GM23338 (cell line): ENCODE measurements around the gene CD19. TPM values are rescaled to one million over a fixed set of nuclear protein-coding genes. Genes with fewer than 3 reads are reported as not detected.

Experiments used
- ATAC-seq: fragments of 200-7000 bp; cut with Tn5 transposase; 3 replicates; pipeline ENCODE4 v1.9.1; 2020
- DNase-seq: peaks from one replicate; pipeline ENCODE4 v3.0.0-alpha.2; 2015; ENCODE audit warnings: low spot score
- H2AFZ ChIP-seq: fragments of 200-600 bp; sonication (generic); 2 replicates; pipeline ENCODE4 v1.8.0; 2016; ENCODE audit warnings: antibody characterized with exemption, mild to moderate bottlenecking, moderate library complexity
- H3F3A ChIP-seq: fragments of 200-600 bp; sonication (generic); replicated peaks from 2 replicates; pipeline ENCODE4 v1.8.0; 2017; ENCODE audit warnings: antibody characterized with exemption, mixed run types, low read depth
- H3K27ac ChIP-seq: fragments of 200-600 bp; sonication (generic); 2 replicates; pipeline ENCODE4 v1.6.1; 2016; ENCODE audit warnings: low read depth
- H3K27me3 ChIP-seq: fragments of 200-600 bp; sonication (generic); 2 replicates; pipeline ENCODE4 v1.8.0; 2016; ENCODE audit warnings: mild to moderate bottlenecking, mixed run types, moderate library complexity; ENCODE audit not compliant: insufficient read depth
- H3K36me3 ChIP-seq: fragments of 200-600 bp; sonication (generic); 2 replicates; pipeline ENCODE4 v1.8.0; 2016; ENCODE audit warnings: mild to moderate bottlenecking; ENCODE audit not compliant: insufficient read depth
- H3K4me1 ChIP-seq: fragments of 200-600 bp; sonication (generic); 2 replicates; pipeline ENCODE4 v1.8.0; 2016; ENCODE audit warnings: mild to moderate bottlenecking, moderate library complexity; ENCODE audit not compliant: insufficient read depth
- H3K4me2 ChIP-seq: fragments of 200-600 bp; sonication (generic); 2 replicates; pipeline ENCODE4 v1.7.1; 2017; ENCODE audit warnings: mixed run types
- H3K4me3 ChIP-seq: fragments of 200-600 bp; sonication (generic); 2 replicates; pipeline ENCODE4 v1.6.1; 2016; ENCODE audit warnings: mixed run types
- H3K79me2 ChIP-seq: fragments of 200-600 bp; sonication (generic); replicated peaks from 2 replicates; pipeline ENCODE4 v1.8.0; 2017; ENCODE audit warnings: mild to moderate bottlenecking; ENCODE audit not compliant: insufficient read depth
- H3K9me2 ChIP-seq: fragments of 200-600 bp; sonication (generic); 2 replicates; pipeline ENCODE4 v1.8.0; 2017; ENCODE audit not compliant: insufficient read depth
- H4K20me1 ChIP-seq: fragments of 200-600 bp; sonication (generic); replicated peaks from 2 replicates; pipeline ENCODE4 v1.8.0; 2017; ENCODE audit warnings: mild to moderate bottlenecking; ENCODE audit not compliant: insufficient read depth
- H3K27ac Mint-ChIP-seq: 2 replicates; pipeline ENCODE4 v1.8.0; 2020; ENCODE audit warnings: inconsistent platforms, mild to moderate bottlenecking, moderate library complexity, mixed read lengths
- H3K27me3 Mint-ChIP-seq: 3 replicates; pipeline ENCODE4 v1.8.0; 2022; ENCODE audit warnings: low read depth, mild to moderate bottlenecking, moderate library complexity, mixed read lengths, inconsistent platforms; ENCODE audit not compliant: insufficient read depth, poor library complexity
- H3K36me3 Mint-ChIP-seq: 3 replicates; pipeline ENCODE4 v1.8.0; 2021; ENCODE audit warnings: low read depth, mild to moderate bottlenecking, inconsistent platforms, moderate library complexity, mixed read lengths
- H3K4me1 Mint-ChIP-seq: 3 replicates; pipeline ENCODE4 v1.8.0; 2020; ENCODE audit warnings: mild to moderate bottlenecking, inconsistent platforms, mixed read lengths
- H3K4me3 Mint-ChIP-seq: 3 replicates; pipeline ENCODE4 v1.8.0; 2021; ENCODE audit warnings: moderate library complexity, mild to moderate bottlenecking, inconsistent platforms, mixed read lengths
- H3K9me3 Mint-ChIP-seq: 3 replicates; pipeline ENCODE4 v1.8.0; 2020; ENCODE audit warnings: moderate library complexity, mild to moderate bottlenecking, inconsistent platforms, mixed read lengths
- CREB1 ChIP-seq: fragments of 250-450 bp; sonication (Bioruptor Pico); IDR thresholded peaks from 2 replicates; pipeline ENCODE4 v1.5.0; 2020; ENCODE audit warnings: low read depth, mild to moderate bottlenecking, moderate library complexity
- CTCF ChIP-seq, 2 experiments: fragments of 200-600 bp in 1 of 2; sonication (generic) in 1 of 2; conservative IDR thresholded peaks; 2 replicates each; pipeline versions ENCODE4 v1.5.1 to v1.6.1; 2016 to 2017; ENCODE audit warnings: antibody characterized with exemption in 2 of 2, low read depth in 2 of 2, mild to moderate bottlenecking in 2 of 2, moderate library complexity in 1 of 2
- ETS1 ChIP-seq: IDR thresholded peaks from 2 replicates; pipeline ENCODE4 v1.6.1; 2016; ENCODE audit warnings: antibody characterized with exemption
- JUNB ChIP-seq: IDR thresholded peaks from one replicate; pipeline ENCODE4 v1.6.1; 2016; ENCODE audit warnings: antibody characterized with exemption; ENCODE audit not compliant: unreplicated experiment
- NANOG ChIP-seq: IDR thresholded peaks from 2 replicates; pipeline ENCODE4 v1.6.1; 2016; ENCODE audit warnings: antibody characterized with exemption, borderline replicate concordance
- STAT1 ChIP-seq: IDR thresholded peaks from one replicate; pipeline ENCODE4 v1.6.1; 2016; ENCODE audit warnings: antibody characterized with exemption; ENCODE audit not compliant: unreplicated experiment
- ZNF114 ChIP-seq: fragments of 250-450 bp; sonication (Bioruptor Pico); IDR thresholded peaks from 2 replicates; pipeline ENCODE4 v1.5.0; 2020; ENCODE audit warnings: mild to moderate bottlenecking, moderate library complexity
- ZNF331 ChIP-seq: fragments of 250-450 bp; sonication (Bioruptor Pico); IDR thresholded peaks from 2 replicates; pipeline ENCODE4 v1.5.0; 2020; ENCODE audit warnings: low read depth, mild to moderate bottlenecking, moderate library complexity
- ZNF462 ChIP-seq: fragments of 250-450 bp; sonication (Bioruptor Pico); IDR thresholded peaks from 2 replicates; pipeline ENCODE4 v1.5.0; 2020; ENCODE audit warnings: mild to moderate bottlenecking, moderate library complexity
- polyA plus RNA-seq: library from polyadenylated mRNA; unstranded; fragments of >200 nt; fragmentation: Nextera tagmentation; extraction: Ambion mirVana; gene quantifications from 2 replicates; pipeline ENCODE4 v1.2.1, GENCODE V29; 2016
- total RNA-seq: library from RNA; depleted of rRNA; stranded (reverse); fragments of >200 nt; shearing (Covaris generic); gene quantifications from 2 replicates; pipeline ENCODE4 v1.2.3, GENCODE V29; 2014

CD19 gene
- total and polyA plus RNA-seq, 2 experiments from 2014 or later, result 0.83 to 1.9 TPM

- Histone ChIP-seq H3K9me2 (no peaks in the 10 kb centered on the region), H3K36me3 (0 out of 2 replicates have a peak, but pooled peaks cover 4% of the 10 kb centered on the region), H3F3A (no peaks in the 10 kb centered on the region), H3K27ac (no peak overlapping the region), H3K79me2 (no peaks in the 10 kb centered on the region), H4K20me1 (no peaks in the 10 kb centered on the region; the same call in 1 of the 2 replicates), H3K27me3 (no peaks in the 10 kb centered on the region), H3K4me1 (no peaks in the 10 kb centered on the region), H3K4me3 (no peak overlapping the region), H3K4me2 (no peak overlapping the region), H2AFZ (no peak overlapping the region)
- Mint-ChIP-seq H3K4me1 (no peaks in the 10 kb centered on the region; the same call in 2 of the 3 replicates), H3K9me3 (peaks cover 5% of the 10 kb centered on the region), H3K27me3 (peaks cover 13% of the 10 kb centered on the region), H3K4me3 (no peak overlapping the region), H3K27ac (no peak overlapping the region), H3K36me3 (peaks cover 55% of the 10 kb centered on the region)
- no peak for TF ChIP-seq ZNF114 (CRISPR knock-in tag)
- no peak for TF ChIP-seq STAT1
- TF ChIP-seq ZNF331 (CRISPR knock-in tag), result no peak
- no peak for TF ChIP-seq JUNB
- no peak for TF ChIP-seq NANOG
- no peak for TF ChIP-seq ZNF462 (CRISPR knock-in tag)
- no peak for DNase-seq
- no peak for ATAC-seq
Observed at GRCh38 chr16:28982949-28983348, 51.2 kb downstream of the CD19 start.

- Histone ChIP-seq H3K27ac (no peak overlapping the region), H3K4me2 (no peak overlapping the region), H3K4me3 (no peak overlapping the region), H3K4me1 (no peaks in the 10 kb centered on the region), H3K79me2 (no peaks in the 10 kb centered on the region), H3K27me3 (no peaks in the 10 kb centered on the region), H3F3A (no peaks in the 10 kb centered on the region), H3K36me3 (0 out of 2 replicates have a peak, but pooled peaks cover 4% of the 10 kb centered on the region), H3K9me2 (no peaks in the 10 kb centered on the region), H2AFZ (no peak overlapping the region), H4K20me1 (no peaks in the 10 kb centered on the region)
- H3K27me3 Mint-ChIP-seq, result peaks cover 14% of the 10 kb centered on the region
- H3K27ac Mint-ChIP-seq, result no peak overlapping the region
- H3K36me3 Mint-ChIP-seq, result peaks cover 50% of the 10 kb centered on the region
- no peaks in the 10 kb centered on the region for H3K4me1 Mint-ChIP-seq
- DNase-seq (no peak), ATAC-seq (no peak)
- peaks cover 5% of the 10 kb centered on the region for H3K9me3 Mint-ChIP-seq
- no peak overlapping the region for H3K4me3 Mint-ChIP-seq
- no peak for TF ChIP-seq CREB1 (CRISPR knock-in tag)
- TF ChIP-seq STAT1, result no peak
- TF ChIP-seq ETS1, result no peak
- no peak for TF ChIP-seq CTCF (conservative IDR thresholded peaks at IDR 0.05; ENCODE audit: low read depth in 2 of 2)
- no peak for TF ChIP-seq NANOG
Observed at GRCh38 chr16:28983644-28984043, 51.9 kb downstream of the CD19 start.
